K562 (cell line): Measurements from ENCODE around the gene MIDN. TPM values are rescaled to one million over a fixed set of nuclear protein-coding genes. Genes with fewer than 3 reads are reported as not detected.
A peak's percentile ranks its signal among the peaks of the same experiment; 100 is the strongest.

Experiments
- ATAC-seq: fragments of 200-7000 bp; cut with Tn5 transposase; 3 replicates; pipeline ENCODE4 v1.9.1; 2020; ENCODE audit warnings: moderate library complexity
- BruUV-seq: library from RNA; stranded (reverse); fragments of 400-500 nt; replicated peaks from 2 replicates; lab custom pipeline; 2021; lab: Mats Ljungman, UMichigan
- CTCF ChIA-PET: fragments of 300-600 bp; formaldehyde crosslinking; extraction: SDS; loops from one replicate; lab custom pipeline; 2021; ENCODE audit warnings: low intra/inter-chr PET ratio; lab: Yijun Ruan, JAX
- POLR2A ChIA-PET: fragments of 300-600, 350-650 bp; sonication (Branson Sonifier 250); formaldehyde crosslinking; extraction: SDS; loops from one replicate; lab custom pipeline; 2021; ENCODE audit warnings: antibody characterized with exemption, inconsistent platforms; lab: Yijun Ruan, JAX
- DNase-seq, 4 experiments: peaks; one replicate each; pipeline versions ENCODE4 v3.0.0 to v3.0.0-alpha.2; 2011 to 2018; ENCODE audit warnings: low spot score in 3 of 4, mixed read lengths in 3 of 4; ENCODE audit errors: extremely low read depth in 1 of 4
- FAIRE-seq: peaks from 2 replicates; lab custom pipeline; 2011; peaks lifted over from hg19 to GRCh38; lab: Jason Lieb, UNC
- H2AFZ ChIP-seq: 2 replicates; pipeline ENCODE4 v1.6.0; 2011; ENCODE audit warnings: low read depth, low read length, control low read depth, inconsistent platforms
- H3K27ac ChIP-seq: fragments of 200-600 bp; 3 replicates; pipeline ENCODE4 v1.8.0; 2011; ENCODE audit warnings: low read depth, mild to moderate bottlenecking, control low read depth, inconsistent platforms, low read length, moderate library complexity, mixed read lengths; ENCODE audit errors: extremely low read depth
- H3K27me3 ChIP-seq, 2 experiments: fragments of 300-600 bp in 1 of 2; 2 replicates in 1 of 2; 3 replicates in 1 of 2; pipeline versions ENCODE4 v1.6.0 to v1.8.0; 2011; ENCODE audit warnings: inconsistent platforms in 2 of 2, low read length in 2 of 2, mild to moderate bottlenecking in 1 of 2, mixed read lengths in 1 of 2, moderate library complexity in 1 of 2; ENCODE audit not compliant: control insufficient read depth in 2 of 2, insufficient read depth in 2 of 2
- H3K36me3 ChIP-seq: fragments of 300-600 bp; 3 replicates; pipeline ENCODE4 v1.8.0; 2011; ENCODE audit warnings: mild to moderate bottlenecking, low read length, inconsistent platforms; ENCODE audit not compliant: control insufficient read depth, insufficient read depth
- H3K4me1 ChIP-seq, 2 experiments: fragments of 200-600 bp in 1 of 2; replicated peaks in 1 of 2; 2 replicates in 1 of 2; 3 replicates in 1 of 2; pipeline versions ENCODE4 v1.5.1 to v1.8.0; 2011; ENCODE audit warnings: inconsistent platforms in 2 of 2, low read length in 2 of 2, mild to moderate bottlenecking in 1 of 2, mixed read lengths in 1 of 2, moderate library complexity in 1 of 2; ENCODE audit not compliant: control insufficient read depth in 2 of 2, insufficient read depth in 2 of 2
- H3K4me2 ChIP-seq: 2 replicates; pipeline ENCODE4 v1.6.1; 2011; ENCODE audit warnings: low read length, control low read depth, inconsistent platforms, mixed read lengths; ENCODE audit not compliant: insufficient read depth
- H3K4me3 ChIP-seq: fragments of 200-600 bp; sonication (generic), shearing (Covaris generic); 2 replicates; pipeline ENCODE4 v1.5.1; 2016; ENCODE audit warnings: control low read depth, inconsistent platforms
- H3K79me2 ChIP-seq: fragments of 200-600 bp; 3 replicates; pipeline ENCODE4 v1.8.0; 2011; ENCODE audit warnings: low read length, inconsistent platforms; ENCODE audit not compliant: control insufficient read depth, insufficient read depth
- H3K9ac ChIP-seq, 2 experiments: 2 replicates each; pipeline versions ENCODE4 v1.6.0 to v1.6.1; 2011; ENCODE audit warnings: low read depth in 2 of 2, low read length in 2 of 2, control low read depth in 1 of 2, inconsistent platforms in 1 of 2, mild to moderate bottlenecking in 1 of 2, mixed read lengths in 1 of 2; ENCODE audit not compliant: insufficient read depth in 1 of 2
- H3K9me1 ChIP-seq: one replicate; pipeline ENCODE4 v1.6.0; 2011; ENCODE audit warnings: inconsistent platforms, mild to moderate bottlenecking, low read length, moderate library complexity; ENCODE audit not compliant: control insufficient read depth, insufficient read depth
- H3K9me3 ChIP-seq: replicated peaks from 2 replicates; pipeline ENCODE4 v1.5.1; 2011; ENCODE audit warnings: low read depth, low read length, inconsistent platforms; ENCODE audit not compliant: control insufficient read depth, insufficient read depth
- H4K20me1 ChIP-seq: replicated peaks from 2 replicates; pipeline ENCODE4 v1.6.1; 2011; ENCODE audit warnings: low read length, inconsistent platforms, mixed read lengths; ENCODE audit not compliant: control insufficient read depth, insufficient read depth
- GTF3C2 ChIP-seq: IDR thresholded peaks from 3 replicates; pipeline ENCODE4 v1.6.1; 2011; ENCODE audit warnings: borderline replicate concordance, mild to moderate bottlenecking, moderate library complexity; ENCODE audit not compliant: insufficient read length; ENCODE audit errors: extremely low read depth
- MCM2 ChIP-seq: fragments of 450-650 bp; IDR thresholded peaks from 2 replicates; pipeline ENCODE4 v1.6.1; 2017; ENCODE audit warnings: low read depth, mild to moderate bottlenecking
- NFIX ChIP-seq: fragments of 250-450 bp; sonication (Bioruptor Pico); IDR thresholded peaks from 2 replicates; pipeline ENCODE4 v1.4.0; 2020; ENCODE audit warnings: low read depth, mild to moderate bottlenecking, moderate library complexity
- PYGO2 ChIP-seq: fragments of 450-650 bp; IDR thresholded peaks from 2 replicates; pipeline ENCODE4 v1.6.1; 2016; ENCODE audit warnings: mild to moderate bottlenecking, missing genetic modification characterization, moderate library complexity, missing compliant biosample characterization
- UBTF ChIP-seq, 2 experiments: IDR thresholded peaks; 2 replicates each; pipeline ENCODE4 v1.6.1; 2012; ENCODE audit warnings: improper control_type of control experiment in 2 of 2, low read depth in 2 of 2, low read length in 2 of 2, borderline replicate concordance in 1 of 2
- WGBS: fragments of 100-300 bp; shearing (Covaris generic); methylation state at CpG from one replicate; pipeline ENCODE4 v1.1.6; 2016; ENCODE audit warnings: low coverage, mixed read lengths; ENCODE audit not compliant: insufficient coverage; ENCODE audit errors: missing lambda C conversion rate; 5-methylcytosine and 5-hydroxymethylcytosine counted together
- in situ Hi-C: fragments of 300-500 bp; cut with MboI; formaldehyde crosslinking; loops from 4 replicates; pipeline ENCODE4 v1.15.0; 2018; ENCODE audit warnings: inconsistent platforms, mixed read lengths
- intact Hi-C: fragments of 100-400 bp; cut with micrococcal nuclease; formaldehyde crosslinking; loops from 2 replicates; pipeline ENCODE4 v1.14.2; 2022
- polyA plus RNA-seq, 8 experiments: library from polyadenylated mRNA; depleted of rRNA in 4 of 8; stranded (reverse) in 5 of 8; unstranded in 3 of 8; fragments of >200 nt; fragmentation: Nextera tagmentation in 2 of 8; fragmentation: Illumina TruSeq in 1 of 8; extraction: Ambion mirVana in 2 of 8; extraction: Trizol in 1 of 8; gene quantifications; 2 replicates each; pipeline versions ENCODE4 v1.2.1 to v1.2.3, GENCODE V29; 2011 to 2014; ENCODE audit warnings: inconsistent platforms in 1 of 8, missing spikeins in 1 of 8
- total RNA-seq, 7 experiments: library from RNA; depleted of rRNA in 6 of 7; stranded (reverse); fragments of >200 nt in 6 of 7; fragmentation: Illumina TruSeq in 2 of 7; extraction: Trizol in 2 of 7; gene quantifications; 2 replicates each; pipeline versions ENCODE4 v1.2.1 to v1.2.3, GENCODE V29; 2011 to 2021; ENCODE audit warnings: low replicate concordance in 1 of 7

The MIDN gene
- total and polyA plus RNA-seq, 9 of the 15 experiments (the other 6 are each of a cell fraction or from before 2014, with no cell fraction given): 0.17 to 120 (median 10.1) TPM

DNA sequence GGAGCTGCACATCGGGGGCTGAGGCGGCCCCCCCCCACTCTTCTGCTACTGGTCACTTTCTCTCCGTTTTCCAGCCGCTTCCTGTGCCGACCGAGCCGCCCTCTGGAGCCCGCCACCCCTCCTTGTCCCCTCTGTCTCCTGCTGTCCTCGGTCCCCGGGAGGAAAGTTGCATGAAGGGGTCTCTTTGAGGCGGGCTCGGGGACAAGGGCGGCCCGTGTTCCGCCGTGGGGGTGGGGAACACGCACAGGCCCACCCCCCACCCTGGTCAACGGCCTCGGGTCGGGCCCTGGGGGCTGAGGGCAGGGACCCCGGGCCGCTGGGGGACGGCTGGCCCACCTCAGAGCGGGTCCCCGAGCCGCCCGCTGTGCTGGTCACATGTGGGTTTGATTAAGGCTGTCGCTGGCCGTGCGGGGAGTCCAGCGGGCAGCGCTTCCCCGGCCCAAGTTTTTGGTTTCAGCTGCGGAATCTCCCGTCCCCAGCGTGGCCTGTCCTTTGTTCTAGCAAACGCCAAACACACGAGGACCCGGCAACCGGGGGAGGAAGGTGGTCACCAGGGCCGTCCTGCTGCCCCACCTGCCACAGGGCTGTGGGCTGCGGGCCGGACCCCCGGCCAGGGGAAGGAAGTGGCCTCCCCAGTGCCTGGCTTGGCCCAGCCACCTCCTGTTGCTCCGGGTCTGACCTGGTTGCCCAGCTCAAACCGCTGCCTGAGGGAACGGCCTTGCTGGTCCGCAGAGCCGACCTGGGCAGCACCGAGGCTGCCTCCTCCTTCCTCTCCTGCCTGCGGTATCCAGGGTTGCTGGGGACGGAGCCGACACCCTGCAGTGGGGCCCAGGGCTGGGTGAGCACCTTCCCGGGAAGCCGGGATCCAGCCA lies 39.2 kb downstream of the MIDN start (continued):
- no peak for TF ChIP-seq GTF3C2

- DNase-seq (no peak), ATAC-seq (no peak), FAIRE-seq (no peak)
- 28% methylated on average over 7 of the region's 18 CpGs for WGBS
- Histone ChIP-seq H3K27ac (no peak overlapping the region), H3K27me3 (peaks cover 38 to 77% of the 10 kb centered on the region in 2 experiments; a peak in 4 of 5 replicates), H3K4me2 (no peak overlapping the region), H2AFZ (no peak overlapping the region), H3K79me2 (no peaks in the 10 kb centered on the region), H3K9me3 (no peaks in the 10 kb centered on the region), H3K9me1 (no peaks in the 10 kb centered on the region), H4K20me1 (peaks cover 14% of the 10 kb centered on the region), H3K9ac (no peak overlapping the region), H3K4me1 (peaks cover 0 to 93% of the 10 kb centered on the region in 2 experiments; a peak in 2 of 5 replicates), H3K4me3 (no peak overlapping the region), H3K36me3 (no peaks in the 10 kb centered on the region)
- in situ Hi-C loops: no loop called here
- no TSS peak for BruUV-seq
- CTCF ChIA-PET: interaction anchor here (0.6 kb wide), 1 partner anchor 73 kb away, joined by 4 read pairs; no protein-coding TSS in a partner anchor
- intact Hi-C loops: no loop called here
- POLR2A ChIA-PET: no interaction called here
- TF ChIP-seq NFIX (CRISPR knock-in tag): no peak
- no peak for TF ChIP-seq PYGO2 (tag)
- 0 out of 4 replicates have a peak, but pooled peaks of 1 of the 2 experiments have one; percentile 6 for TF ChIP-seq UBTF (IDR thresholded peaks at IDR 0.05; ENCODE audit: borderline replicate concordance in 1 of 2, low read depth in 2 of 2, low read length in 2 of 2)
- TF ChIP-seq MCM2: no peak
Observed at GRCh38 chr19:1288226-1288612, 39.8 kb downstream of the MIDN start.
